Spleen (tissue), 7 donors: ENCODE results near the gene NUDT1.

Experiments used
- POLR2A ChIP-seq, 3 donors: fragments of 450-650 bp; IDR thresholded peaks; one replicate each; pipeline ENCODE4 v1.5.1; 2017; ENCODE audit warnings: antibody characterized with exemption in 3 of 3, mild to moderate bottlenecking in 1 of 3
- POLR2AphosphoS5 ChIP-seq, 3 donors: sonication (generic); formaldehyde crosslinking; IDR thresholded peaks; one replicate each; pipeline ENCODE4 v1.5.1; 2017; ENCODE audit warnings: antibody characterized with exemption in 3 of 3
- TF ChIP-seq, protein P1 (sequence below), 11 experiments: fragments of 200-600 bp in 7 of 11; fragments of 450-650 bp in 4 of 11; sonication (generic) in 4 of 11; IDR thresholded peaks in 8 of 11; conservative IDR thresholded peaks in 3 of 11; 1 replicate in 7 of 11; 2 replicates in 4 of 11; pipeline versions ENCODE4 v1.4.0 to v1.8.0; 2016 to 2021; ENCODE audit warnings: antibody characterized with exemption in 11 of 11, inconsistent platforms in 4 of 11, mild to moderate bottlenecking in 1 of 11
- donor health status: DM: no; HTN: no; CAD: no; lungs with moderate emphysema.
- donor health status: DM: no; HTN: no; CAD: no.
- donor health status: DM: no; HTN: no; CAD: no.

DNA sequence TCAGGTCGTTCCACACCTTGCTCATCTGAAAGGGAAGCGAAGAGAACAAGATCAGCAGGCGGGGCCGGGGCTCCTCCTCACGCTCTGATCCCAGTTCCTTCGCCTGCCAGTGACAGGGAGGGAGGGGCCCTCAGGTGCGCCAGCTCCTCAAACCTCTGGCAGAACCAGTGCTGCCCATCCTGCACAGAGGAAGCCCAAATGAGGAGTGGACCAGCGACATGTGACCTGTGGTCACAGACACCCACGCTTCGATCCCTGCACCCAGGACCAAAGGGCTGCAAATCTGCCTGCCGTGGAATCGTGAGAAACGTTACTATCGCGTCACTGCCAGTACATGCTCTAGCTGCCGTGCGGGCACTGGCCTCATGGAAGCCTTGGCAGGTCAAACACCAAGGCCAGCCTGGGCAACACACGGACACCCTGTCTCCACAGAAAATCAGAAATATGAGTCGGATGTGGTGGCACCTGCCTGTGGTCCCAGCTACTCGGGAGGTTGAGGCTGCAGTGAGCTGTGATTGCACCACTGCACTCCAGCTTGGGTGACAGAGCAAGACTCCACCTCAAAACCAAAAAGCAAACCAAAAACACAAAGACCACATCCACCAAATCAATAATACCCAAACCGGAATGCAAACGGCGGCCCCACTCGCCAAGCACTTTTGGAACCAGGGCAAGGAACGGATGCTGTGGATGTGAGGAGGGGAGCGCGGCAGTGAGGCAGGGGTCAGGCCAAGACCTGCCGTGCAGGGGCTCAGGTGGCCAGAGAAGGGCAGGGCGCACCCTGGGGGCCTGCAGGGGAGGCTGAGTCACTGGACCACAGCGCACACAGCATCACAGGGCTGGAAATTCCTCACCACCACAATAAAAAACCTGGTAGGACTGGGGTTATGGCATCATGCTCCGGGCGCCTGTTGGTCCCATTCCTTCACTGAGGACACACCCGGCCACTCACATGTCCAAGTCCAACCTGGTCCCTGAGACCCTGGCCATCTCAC lies 13.4 kb downstream of the NUDT1 start:
- TF ChIP-seq, protein P1, sequence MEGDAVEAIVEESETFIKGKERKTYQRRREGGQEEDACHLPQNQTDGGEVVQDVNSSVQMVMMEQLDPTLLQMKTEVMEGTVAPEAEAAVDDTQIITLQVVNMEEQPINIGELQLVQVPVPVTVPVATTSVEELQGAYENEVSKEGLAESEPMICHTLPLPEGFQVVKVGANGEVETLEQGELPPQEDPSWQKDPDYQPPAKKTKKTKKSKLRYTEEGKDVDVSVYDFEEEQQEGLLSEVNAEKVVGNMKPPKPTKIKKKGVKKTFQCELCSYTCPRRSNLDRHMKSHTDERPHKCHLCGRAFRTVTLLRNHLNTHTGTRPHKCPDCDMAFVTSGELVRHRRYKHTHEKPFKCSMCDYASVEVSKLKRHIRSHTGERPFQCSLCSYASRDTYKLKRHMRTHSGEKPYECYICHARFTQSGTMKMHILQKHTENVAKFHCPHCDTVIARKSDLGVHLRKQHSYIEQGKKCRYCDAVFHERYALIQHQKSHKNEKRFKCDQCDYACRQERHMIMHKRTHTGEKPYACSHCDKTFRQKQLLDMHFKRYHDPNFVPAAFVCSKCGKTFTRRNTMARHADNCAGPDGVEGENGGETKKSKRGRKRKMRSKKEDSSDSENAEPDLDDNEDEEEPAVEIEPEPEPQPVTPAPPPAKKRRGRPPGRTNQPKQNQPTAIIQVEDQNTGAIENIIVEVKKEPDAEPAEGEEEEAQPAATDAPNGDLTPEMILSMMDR (IDR thresholded peaks at IDR 0.05 in 8 of 11, conservative IDR thresholded peaks at IDR 0.05 in 3 of 11), result no peak
- no peak for TF ChIP-seq POLR2AphosphoS5 (IDR thresholded peaks at IDR 0.05)
- TF ChIP-seq POLR2A (IDR thresholded peaks at IDR 0.05), result no peak
